Umbilical cord (tissue), 2 donors: ENCODE measurements around the gene TRMT44. TPM values are rescaled to one million over a fixed set of nuclear protein-coding genes. Genes with fewer than 3 reads are reported as not detected.
"Not testable (repeated sequence)": the region's sequence is repeated elsewhere in the genome, so short reads cannot be mapped to it uniquely, and the experiment has no call there.

Experiments used
- DNase-seq: peaks from one replicate; pipeline ENCODE4 v3.0.0-alpha.2; 2015; ENCODE audit warnings: low spot score
- total RNA-seq: library from RNA; depleted of rRNA; stranded (reverse); fragments of >200 nt; gene quantifications from one replicate; pipeline ENCODE4 v1.2.3, GENCODE V29; 2014; ENCODE audit warnings: low replicate concordance; ENCODE audit not compliant: insufficient read depth

TRMT44 gene
- total RNA-seq, 1 donor from 2014 or later, result 42.9 TPM

DNA sequence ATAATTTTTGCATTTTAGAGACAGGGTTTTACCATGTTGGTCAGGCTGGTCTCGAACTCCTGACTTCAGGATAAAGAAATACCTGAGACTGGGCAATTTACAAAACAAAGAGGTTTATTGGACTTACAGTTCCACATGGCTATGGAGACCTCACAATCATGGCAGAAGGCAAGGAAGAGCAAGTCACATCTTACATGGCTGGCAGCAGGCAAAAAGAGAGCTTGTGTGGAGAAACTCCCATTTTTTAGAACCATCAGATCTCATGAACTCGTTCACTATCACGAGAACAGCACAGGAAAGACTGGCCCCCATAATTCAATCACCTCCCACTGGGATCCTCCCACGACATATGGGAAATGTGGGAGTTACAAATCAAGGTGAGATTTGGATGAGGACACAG lies 72.5 kb downstream of the TRMT44 start:
- not testable (repeated sequence) for DNase-seq

DNA sequence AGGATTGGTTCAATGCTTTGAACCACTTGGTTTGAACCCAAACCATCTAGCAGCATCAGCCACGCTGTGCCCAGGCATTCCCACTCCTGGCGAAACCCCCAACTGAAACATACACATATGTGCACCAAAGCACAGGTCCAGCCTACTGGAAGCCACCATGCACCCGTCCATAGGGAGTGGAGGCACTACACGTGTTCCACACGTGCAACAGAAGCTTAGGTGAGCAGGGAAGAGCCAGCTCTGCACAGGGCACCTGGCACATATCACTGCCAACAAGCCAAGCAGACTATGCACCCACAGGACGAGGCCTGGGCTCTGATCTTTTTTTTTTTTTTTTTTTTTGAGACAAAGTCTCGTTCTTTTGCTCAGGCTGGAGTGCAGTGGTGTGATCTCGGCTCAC lies 73.4 kb downstream of the TRMT44 start:
- no peak for DNase-seq

DNA sequence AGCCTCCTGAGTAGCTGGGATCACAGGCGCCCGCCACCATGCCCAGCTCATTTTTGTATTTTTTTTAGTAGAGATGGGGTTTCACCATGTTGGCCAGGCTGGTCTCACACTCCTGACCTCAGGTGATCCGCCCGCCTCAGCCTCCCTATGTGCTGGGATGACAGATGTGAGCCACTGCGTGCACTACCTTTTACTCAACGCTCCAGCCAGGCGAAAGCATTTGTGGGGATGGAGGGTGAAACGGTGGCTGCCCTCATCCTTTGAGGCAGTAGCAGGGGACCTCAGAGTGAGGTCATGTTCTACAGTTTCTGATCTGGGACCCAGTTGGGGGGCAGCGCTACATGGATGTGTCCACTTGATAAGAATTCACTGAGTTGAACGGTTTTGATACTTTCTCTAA lies 73.8 kb downstream of the TRMT44 start:
- no peak for DNase-seq

DNA sequence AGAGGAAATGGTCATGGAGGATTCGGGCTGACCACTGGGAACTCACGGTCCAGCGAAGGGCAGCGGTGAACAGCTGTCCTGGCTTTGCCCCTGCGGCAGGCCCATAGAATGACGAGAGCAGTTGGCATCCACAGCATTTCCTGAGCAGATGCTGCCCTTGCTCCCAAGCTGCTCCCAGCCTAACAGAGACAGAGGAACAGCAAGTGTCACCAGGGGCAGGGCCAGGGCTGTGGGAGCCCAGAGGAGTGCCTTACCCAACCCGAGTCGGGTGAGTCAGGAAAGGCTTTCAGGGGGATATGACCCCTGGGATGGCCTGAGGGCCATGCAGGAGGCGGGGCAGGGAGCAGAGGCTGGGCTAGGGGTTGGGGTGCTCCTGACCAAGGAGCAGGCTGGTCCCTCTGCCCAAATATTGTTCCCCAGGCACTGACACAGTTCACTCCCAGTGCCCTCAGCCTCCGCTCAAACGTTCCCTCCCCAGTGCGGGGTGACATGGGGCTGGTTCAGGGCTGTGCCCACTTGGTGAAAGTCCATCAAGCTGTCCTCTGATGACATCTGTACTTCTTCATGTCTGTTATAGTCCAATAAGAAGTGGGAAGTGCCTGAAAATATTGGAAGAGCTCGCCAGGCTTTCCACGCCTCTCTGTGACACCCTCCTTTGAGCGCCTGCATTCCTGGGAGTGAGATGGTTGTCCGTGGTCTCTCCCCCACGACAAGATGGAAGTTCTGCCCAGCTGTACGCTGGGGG lies 74.9 kb downstream of the TRMT44 start:
- DNase-seq, result no peak

DNA sequence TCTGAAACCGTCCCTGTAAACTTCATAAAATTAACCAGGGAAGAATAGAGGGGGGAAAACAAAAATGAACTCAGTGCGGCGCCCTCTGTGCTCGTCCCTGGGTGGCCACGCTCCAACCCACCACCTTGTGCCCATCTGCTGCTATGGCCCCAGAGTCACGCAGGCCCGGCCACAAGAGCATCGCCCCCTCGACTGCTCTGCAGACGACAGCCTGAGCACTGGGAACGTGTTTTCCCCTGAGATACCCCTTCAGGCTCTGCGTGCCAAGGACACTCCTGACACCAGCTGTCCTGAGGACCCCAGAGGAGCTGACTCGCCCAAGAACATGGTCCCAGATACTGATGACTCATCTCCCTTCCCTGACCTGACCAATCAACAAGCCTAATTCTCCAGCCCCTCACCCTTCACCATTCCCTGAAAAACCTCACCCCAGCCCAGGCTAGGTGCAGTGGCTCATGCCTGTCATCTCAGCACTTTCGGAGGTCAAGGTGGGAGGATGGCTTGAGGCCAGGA lies 75.5 kb downstream of the TRMT44 start:
- DNase-seq, result no peak

DNA sequence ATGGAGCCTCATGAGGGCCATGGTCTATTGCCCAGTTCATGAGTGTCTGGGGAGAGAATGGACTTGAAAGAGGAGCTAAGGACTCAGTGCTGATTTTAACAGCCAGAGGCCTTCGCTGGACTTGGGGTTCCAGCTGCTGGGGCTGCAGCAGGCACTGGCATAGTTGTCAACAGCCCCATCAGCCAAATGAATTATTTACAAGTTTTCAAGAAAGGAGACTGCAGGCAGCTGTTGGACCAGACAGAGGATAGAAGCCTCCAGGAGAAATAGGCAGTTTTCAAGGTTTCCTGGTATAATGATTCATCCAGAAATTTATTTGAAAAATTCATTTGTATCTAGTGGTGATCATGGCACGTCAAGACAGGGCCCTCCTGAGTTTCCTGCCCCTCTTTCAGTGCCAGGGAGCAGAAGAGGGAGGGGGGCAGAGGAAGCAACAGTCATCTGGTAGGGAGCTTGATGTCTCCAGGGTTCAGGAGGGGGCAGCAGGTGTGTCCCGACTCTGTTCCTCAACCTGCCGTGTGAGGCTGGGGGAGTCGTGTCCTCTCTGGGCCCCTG lies 76.5 kb downstream of the TRMT44 start:
- no peak for DNase-seq

DNA sequence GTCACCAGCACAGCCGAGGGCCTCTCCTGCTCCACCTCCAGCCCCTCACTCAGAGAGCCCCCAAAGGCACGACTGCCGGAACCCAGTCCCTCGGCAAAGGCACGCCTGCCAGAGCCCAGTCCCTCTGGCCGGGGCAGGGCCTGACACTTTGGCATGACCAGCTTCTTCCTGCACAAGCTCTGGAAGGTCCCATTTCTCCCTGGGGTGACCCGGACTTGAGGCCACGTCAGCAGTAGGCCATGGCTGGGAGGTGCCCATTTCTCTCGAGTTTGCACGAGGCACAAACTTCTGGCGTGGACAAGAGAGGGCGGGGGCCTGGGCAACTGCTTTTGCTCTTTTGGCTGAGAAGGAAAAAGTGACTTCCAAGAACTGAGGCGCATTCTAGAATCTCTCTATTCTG lies 77.4 kb downstream of the TRMT44 start:
- DNase-seq, result no peak

DNA sequence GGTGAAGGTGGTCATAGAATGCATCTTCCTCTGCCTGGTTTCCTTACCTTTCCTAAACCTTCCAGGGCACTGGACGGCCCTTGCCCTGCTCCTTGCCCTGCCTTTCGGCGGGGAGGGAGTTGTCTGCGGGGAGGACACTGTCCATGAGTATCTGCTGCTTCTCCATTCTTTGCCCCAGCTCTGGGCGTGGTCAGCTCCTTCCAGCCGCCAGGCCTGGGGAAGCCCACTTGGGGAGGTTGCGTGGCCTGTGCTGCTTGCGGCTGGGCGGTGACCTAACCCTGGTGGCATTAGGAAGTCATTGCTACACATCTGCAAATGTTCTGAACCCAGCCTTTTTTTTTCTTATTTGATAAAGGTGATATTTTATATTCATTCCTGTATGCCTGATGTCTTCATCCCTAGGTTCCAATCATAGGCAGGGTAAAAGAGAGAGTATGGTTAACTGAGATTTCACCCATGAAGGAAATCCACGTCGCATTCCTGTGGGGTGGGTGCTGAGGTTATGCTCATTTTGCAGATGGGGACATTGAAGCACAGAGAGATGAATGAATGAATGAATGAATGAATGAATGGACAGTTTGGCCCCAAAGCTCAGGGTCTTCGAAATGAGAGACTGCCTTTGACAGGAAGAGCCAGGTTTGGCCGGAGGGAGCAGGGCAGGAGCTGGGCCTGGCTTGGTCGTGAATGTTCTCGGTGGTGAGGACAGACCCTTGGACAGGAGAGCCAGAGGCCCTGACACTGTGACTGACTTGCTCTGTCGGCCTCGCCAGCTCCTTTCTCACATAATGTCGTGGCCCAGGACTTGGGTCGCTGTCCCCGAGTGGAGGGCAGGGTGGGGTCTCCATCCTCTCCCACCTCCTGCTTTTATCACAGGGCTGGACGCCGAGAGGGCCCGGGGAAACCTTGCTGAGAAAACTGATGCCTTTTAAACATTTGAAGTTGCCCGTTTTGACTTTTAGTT lies 81.9 kb downstream of the TRMT44 start:
- no peak for DNase-seq

DNA sequence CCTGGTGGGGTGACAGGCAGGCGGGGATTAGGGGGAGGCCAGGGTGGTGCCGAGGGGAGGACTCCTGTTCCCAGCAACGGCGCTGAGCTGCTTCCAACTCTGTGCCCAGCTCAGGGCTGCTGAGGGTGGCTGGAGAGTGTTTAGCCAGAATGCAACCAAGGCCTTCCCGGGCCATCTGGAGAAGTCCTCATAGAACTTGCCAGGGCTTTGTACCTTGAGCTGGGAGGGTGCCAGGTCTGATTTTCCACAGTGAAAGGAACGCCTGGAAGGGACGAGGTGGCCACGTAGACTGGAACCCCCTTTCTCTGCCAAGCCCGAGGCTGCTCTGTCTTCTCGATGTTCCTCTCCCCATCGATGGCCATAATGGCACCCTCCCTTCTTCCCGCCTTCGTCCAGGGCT lies 82.6 kb downstream of the TRMT44 start:
- no peak for DNase-seq

DNA sequence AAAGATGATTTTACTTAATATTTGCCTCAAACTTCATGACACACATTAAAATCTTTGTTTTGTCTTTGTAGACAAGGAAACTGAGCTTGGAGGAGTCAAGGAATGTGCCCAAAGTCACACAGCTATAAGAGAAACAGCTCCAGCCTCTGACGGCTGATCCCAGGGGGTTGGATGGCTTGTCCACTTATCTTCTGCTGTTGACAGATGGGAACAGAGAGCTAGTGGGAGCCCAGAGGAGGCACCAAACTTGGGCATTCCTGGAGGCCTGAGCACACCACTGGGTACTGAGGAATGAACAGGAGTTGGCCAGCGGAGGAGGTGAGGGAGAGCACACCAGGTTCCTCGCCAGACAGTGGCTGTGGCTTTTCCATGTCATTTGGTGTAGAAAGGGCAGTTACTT lies 83.2 kb downstream of the TRMT44 start:
- DNase-seq, result peak; percentile 33

DNA sequence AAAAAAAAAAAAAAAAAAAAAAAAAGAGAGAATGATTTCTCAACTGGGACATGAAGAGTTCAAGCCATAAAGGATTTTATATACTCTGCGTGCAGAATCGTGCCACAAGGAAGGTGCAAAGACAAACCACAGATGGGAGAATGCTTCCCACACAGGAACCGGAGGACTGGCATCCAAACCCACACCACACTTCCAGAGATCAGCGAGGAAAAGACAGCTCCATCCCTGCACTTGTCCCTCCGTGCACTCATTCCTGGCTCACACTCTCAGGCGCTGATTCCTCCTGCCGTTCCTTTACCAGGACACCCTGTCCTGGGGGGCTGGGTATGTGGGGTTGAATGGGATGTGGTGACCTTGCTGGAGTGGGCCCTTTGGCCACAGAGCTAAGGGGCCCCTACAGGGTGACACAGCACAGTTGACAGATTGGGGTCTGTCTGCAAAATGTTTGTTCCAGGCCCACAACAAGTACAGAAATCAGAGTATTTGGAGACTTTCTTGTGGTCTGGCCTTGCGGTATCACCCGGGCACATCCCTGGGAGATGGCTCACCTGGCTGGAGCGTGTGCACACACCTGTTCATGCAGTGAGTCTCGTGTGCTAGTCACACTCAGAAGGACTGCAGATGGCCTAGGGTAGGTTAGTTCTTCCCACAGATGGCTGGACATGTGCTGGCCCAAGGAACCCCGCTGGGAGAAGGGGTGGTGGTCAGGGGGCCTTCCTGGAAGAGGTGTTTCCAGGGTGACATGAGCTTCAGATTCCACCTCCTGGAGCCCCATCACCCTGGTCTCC lies 84.2 kb downstream of the TRMT44 start:
- DNase-seq, result no peak

DNA sequence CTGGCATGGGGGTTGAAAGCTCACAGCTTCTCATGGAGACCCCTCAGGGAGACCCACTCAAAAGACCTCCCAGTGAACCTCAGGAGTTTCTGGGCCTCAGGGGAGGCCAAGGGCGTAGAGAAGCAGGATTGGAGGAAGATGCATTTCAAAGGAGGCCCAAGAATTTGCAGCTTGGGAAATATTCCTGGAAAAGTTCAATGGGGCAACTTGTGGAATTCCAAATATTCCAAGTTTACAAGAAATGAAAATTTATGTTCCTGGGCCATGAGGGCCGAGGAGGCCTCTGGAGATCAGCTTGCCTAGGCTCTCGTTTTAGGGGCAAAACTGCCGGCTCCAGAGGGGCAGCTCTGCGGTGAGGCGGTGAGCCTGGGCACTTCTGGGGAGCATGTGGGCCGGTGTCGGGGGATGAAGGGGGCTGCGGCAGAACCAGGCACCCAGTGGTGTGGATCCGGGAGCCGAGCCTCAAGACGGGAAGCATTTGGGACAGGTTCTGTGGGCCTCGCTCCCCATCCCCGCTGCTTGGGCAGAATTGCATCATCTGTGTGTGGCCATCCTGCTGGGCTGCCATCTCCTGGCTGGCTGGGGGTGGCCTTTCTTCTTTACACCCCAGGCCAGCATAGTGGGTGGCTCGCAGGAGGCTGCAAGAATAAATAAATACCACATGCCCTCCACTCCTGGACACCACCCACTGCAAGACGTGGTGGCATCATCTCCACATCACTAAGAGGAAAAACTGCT lies 85.0 kb downstream of the TRMT44 start:
- peak; percentile 68 for DNase-seq

Other genes with a start within 250 kb of the TRMT44 start
- gene SH3TC1, start 241.5 kb upstream of the TRMT44 start, total RNA-seq, result 59.5 TPM
- 17.8 TPM for gene HTRA3, start 171.0 kb upstream of the TRMT44 start, total RNA-seq
- 46.9 TPM for gene ACOX3, start 54 bp upstream of the TRMT44 start, total RNA-seq
- 7.9 TPM for gene GPR78, start 139.6 kb downstream of the TRMT44 start, total RNA-seq
- gene CPZ, start 152.0 kb downstream of the TRMT44 start, total RNA-seq, result 80.4 TPM